ENCODE measurements around the gene MCCC2. TPM values are rescaled to one million over a fixed set of nuclear protein-coding genes. Genes with fewer than 3 reads are reported as not detected.
A peak's percentile ranks its signal among the peaks of the same experiment; 100 is the strongest.
"Not testable (repeated sequence)": the region's sequence is repeated elsewhere in the genome, so short reads cannot be mapped to it uniquely, and the experiment has no call there.

MCCC2 gene
- total RNA-seq, 1 donor from 2014 or later, result 31.4 TPM

- TF ChIP-seq CTCF (IDR thresholded peaks at IDR 0.05), result no peak
- H3K9me3 ChIP-seq, result no peaks in the 10 kb centered on the region
- H3K27me3 ChIP-seq (ENCODE audit: low read depth), result no peaks in the 10 kb centered on the region
- DNase-seq, result no peak
- intact Hi-C loops (cut with DNase I), result no loop called here
- no peak for ATAC-seq
- no peak overlapping the region for H3K4me3 ChIP-seq
- H3K4me1 ChIP-seq, result no peaks in the 10 kb centered on the region
- H3K27ac ChIP-seq, result no peak overlapping the region
- peaks cover 58% of the 10 kb centered on the region for H3K36me3 ChIP-seq
These were observed 9.0 kb downstream of the MCCC2 start for GRCh38 chr5:71596169-71596568.

GRCh38 chr5:71597001-71597400, 9.9 kb downstream of the MCCC2 start:
- TF ChIP-seq CTCF (IDR thresholded peaks at IDR 0.05), result no peak
- H3K4me3 ChIP-seq, result no peak overlapping the region
- DNase-seq, result no peak
- H3K4me1 ChIP-seq, result no peaks in the 10 kb centered on the region
- ATAC-seq, result no peak
- H3K27ac ChIP-seq, result no peak overlapping the region
- intact Hi-C loops (cut with DNase I), result no loop called here
- H3K9me3 ChIP-seq, result no peaks in the 10 kb centered on the region
- peaks cover 64% of the 10 kb centered on the region for H3K36me3 ChIP-seq
- no peaks in the 10 kb centered on the region for H3K27me3 ChIP-seq (ENCODE audit: low read depth)

- DNase-seq (no peak), ATAC-seq (no peak)
- Histone ChIP-seq H3K36me3 (peaks cover 82% of the 10 kb centered on the region), H3K27ac (no peak overlapping the region), H3K9me3 (no peaks in the 10 kb centered on the region), H3K27me3 (ENCODE audit: low read depth) (no peaks in the 10 kb centered on the region), H3K4me3 (no peak overlapping the region), H3K4me1 (no peaks in the 10 kb centered on the region)
- intact Hi-C loops (cut with DNase I), result no loop called here
- no peak for TF ChIP-seq CTCF (IDR thresholded peaks at IDR 0.05)
These were observed 13.6 kb downstream of the MCCC2 start for GRCh38 chr5:71600783-71601182.

GRCh38 chr5:71601222-71602026, 14.3 kb downstream of the MCCC2 start:
- peak; percentile 55 for TF ChIP-seq CTCF (IDR thresholded peaks at IDR 0.05)
- H3K36me3 ChIP-seq, result peaks cover 78% of the 10 kb centered on the region
- H3K4me1 ChIP-seq, result no peaks in the 10 kb centered on the region
- H3K9me3 ChIP-seq, result no peaks in the 10 kb centered on the region
- no peaks in the 10 kb centered on the region for H3K27me3 ChIP-seq (ENCODE audit: low read depth)
- ATAC-seq (peak; percentile 80 to 81), DNase-seq (no peak)
- intact Hi-C loops (cut with DNase I), result no loop called here
- H3K4me3 ChIP-seq, result no peak overlapping the region
- no peak overlapping the region for H3K27ac ChIP-seq

- H3K4me1 ChIP-seq; H3K9me3 ChIP-seq; ATAC-seq; H3K4me3 ChIP-seq; intact Hi-C loops (cut with DNase I); H3K27me3 ChIP-seq (ENCODE audit: low read depth); H3K27ac ChIP-seq; DNase-seq: not testable (repeated sequence)
- H3K36me3 ChIP-seq, result peaks cover 41% of the 10 kb centered on the region
These were observed 22.8 kb downstream of the MCCC2 start for GRCh38 chr5:71609916-71610315.

- intact Hi-C loops (cut with DNase I), result no loop called here
- H3K9me3 ChIP-seq, result no peaks in the 10 kb centered on the region
- H3K4me1 ChIP-seq, result no peaks in the 10 kb centered on the region
- ATAC-seq (no peak), DNase-seq (no peak)
- no peak overlapping the region for H3K4me3 ChIP-seq
- no peak for TF ChIP-seq CTCF (IDR thresholded peaks at IDR 0.05)
- peaks cover 64% of the 10 kb centered on the region for H3K36me3 ChIP-seq
- H3K27me3 ChIP-seq (ENCODE audit: low read depth), result no peaks in the 10 kb centered on the region
- no peak overlapping the region for H3K27ac ChIP-seq
These were observed 28.7 kb downstream of the MCCC2 start for GRCh38 chr5:71615809-71616208.

All from lower lobe of right lung (tissue), 2 donors.